Activated CD8-positive, alpha-beta memory T cell treated with anti-CD3 and anti-CD28 coated beads for 1 hour (primary cell): ENCODE data around the gene CDC42EP2.
A peak's percentile ranks its signal among the peaks of the same experiment; 100 is the strongest.

Experiments used
- DNase-seq, 2 donors: peaks; one replicate each; pipeline ENCODE4 v3.0.0-alpha.2; 2020; ENCODE audit warnings: low read depth in 1 of 2; ENCODE audit errors: extremely low read depth in 1 of 2

Gene CDC42EP2

DNA sequence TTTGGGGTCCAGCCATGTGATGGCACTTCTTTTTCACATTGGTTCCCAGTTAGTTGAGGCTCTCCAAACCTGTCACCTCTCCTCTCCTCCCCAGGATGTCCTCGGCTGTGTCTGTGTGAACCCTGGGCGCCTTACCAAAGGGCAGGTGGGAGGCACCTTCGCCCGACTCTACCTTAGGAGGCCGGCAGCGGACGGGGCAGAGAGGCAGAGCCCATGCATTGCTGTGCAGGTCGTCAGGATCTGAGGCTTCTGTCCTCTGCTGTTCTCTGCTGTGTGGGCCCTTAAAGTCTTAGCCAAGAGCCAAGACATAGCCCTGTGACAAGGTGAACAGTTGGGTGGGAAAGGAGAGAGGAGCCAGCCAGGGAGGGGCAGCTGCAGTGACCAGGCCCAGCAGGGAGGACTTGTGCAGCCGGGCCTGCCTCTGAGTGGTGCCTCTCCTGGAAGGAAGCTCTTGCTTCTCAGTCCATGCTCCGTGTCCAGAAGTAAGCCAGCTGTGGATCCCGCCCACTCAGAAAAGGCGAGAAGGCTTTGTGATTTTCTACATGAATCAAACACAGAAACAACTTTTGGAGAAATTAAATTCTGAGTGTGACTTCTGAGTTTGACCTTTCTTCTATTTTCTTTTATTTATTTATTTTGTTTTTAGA is 17.5 kb upstream of the CDC42EP2 start:
- no peak for DNase-seq

DNA sequence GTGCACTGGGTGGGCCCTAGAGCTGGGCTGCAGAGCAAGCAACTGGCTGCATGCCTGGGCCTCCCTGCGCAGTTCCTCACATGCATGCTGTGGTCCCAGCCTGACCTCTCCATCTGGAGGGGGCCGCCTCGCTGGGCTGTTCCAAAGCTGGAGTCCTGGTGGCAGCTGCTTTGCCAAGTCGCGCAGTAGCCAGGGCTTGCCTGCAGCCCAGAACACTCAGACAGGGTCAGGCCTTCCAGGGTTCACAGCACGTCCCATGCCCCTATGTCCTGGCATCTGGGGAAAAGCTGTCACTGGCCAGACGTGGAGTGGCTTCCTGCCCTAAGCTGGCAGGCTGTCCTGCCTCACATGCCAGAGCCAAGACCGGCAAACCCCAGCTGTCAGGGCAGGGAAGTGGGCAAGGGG is 16.5 kb upstream of the CDC42EP2 start:
- no peak for DNase-seq

DNA sequence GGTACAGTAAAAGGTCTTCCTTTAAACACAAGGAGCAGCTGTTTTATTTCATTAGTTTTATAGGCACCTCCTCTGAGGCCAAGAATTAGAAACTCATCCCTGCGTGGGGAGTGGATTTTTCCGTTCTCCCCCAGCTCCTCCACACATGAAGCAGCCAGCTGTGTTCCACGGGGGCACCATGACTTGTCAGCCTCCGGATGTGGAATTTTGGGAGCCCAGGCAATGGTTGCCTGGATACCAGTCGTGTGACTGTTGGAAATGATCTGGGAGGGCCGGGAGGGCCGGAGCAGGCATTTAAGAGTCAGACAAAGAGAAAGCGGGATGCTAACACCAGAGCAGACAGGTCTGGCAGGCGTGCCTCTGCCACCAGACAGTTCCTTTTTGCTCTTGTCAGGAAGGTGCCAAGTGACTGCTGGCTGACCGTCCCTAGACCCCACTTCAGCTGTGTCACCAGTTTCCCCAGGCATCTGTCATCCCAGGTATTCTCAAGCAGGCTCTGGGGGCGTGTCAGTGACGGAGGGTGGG is 15.9 kb upstream of the CDC42EP2 start:
- no peak for DNase-seq

DNA sequence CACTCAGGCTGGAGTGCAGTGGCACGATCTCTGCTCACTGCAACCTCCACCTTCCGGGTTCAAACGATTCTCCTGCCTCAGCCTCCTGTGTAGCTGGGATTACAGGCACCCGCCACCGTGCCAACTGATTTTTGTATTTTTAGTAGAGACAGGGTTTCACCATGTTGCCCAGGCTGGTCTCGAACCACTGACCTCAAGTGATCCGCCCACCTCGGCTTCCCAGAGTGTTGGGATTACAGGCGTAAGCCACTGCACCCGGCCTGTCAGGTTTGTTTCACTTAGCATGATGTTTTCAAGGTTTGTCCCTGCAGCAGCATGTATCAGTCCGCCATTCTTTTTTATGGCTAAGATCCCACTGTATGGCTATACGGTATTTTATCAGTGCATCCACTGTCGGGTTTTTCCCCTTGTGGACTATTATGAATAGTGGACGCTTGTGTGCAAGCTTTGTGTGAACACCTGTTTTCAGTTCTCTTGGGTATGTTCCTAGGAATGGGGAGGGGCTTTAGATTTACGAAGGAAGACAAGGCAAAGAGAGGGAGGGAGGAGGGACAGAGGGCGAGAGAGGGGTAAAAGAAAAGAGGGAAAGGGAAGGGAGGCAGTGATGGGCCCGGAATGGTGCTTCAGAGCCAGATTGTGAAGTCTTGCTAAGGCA is 13.9 kb upstream of the CDC42EP2 start:
- DNase-seq: no peak

DNA sequence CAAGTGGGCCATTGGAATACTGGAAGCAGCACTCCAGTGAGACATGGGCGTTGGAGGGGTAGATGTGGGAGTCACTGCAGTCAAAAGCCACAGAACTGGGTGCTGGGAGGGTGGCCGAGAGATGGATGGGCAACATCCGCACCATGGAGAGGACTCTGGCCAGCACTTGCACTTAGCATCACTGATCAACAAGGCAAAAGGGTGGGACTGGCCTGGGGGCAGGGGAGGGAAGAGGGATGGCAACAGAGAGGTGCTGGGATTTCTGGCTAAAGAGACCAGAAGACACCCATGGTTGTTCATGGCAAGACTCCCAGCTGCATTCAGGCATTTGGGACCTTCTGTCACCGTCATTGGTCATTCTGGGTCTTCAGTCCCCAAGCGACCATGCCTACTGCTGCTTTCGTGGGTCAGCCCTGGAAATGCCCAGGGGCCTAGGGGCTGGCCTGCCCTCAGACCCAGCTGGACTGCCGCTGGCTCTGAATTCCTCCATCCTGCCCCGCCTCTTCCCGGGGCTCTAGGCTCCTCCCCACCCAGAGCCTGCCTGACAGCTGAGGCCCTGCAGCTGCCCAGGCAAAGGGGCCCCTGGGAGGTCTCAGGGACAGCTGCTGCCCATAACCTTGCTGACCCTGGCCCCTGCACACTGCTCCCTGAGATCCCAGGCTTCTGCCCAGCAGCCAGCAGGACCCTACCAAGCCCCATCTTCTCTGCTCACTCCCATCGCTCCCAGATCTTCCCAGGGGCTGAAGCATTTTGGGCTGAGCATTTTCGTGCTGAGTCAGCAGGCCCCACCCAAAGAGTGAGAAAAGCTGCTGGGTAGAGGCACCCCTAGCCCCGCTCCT is 13.0 kb upstream of the CDC42EP2 start:
- no peak for DNase-seq

DNA sequence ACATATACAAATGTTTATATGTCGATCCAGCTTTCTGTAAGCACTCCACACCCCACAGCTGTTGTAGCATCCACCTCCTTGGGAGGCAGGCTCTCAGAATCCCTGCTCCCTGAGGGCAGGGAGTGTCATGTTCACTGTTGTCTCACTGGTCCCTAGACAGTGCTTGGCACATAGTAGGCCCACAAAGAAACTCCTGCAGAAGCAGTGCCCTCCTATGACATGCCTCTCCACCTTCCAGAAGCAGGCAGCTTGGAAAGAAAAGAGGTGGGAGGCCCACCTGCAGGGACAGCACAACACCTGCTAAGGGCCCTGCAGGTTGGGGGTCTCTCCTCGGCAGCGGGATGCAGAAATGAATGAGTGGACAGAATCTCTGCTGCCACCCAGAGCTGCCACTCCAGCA is 11.1 kb upstream of the CDC42EP2 start:
- DNase-seq: no peak

DNA sequence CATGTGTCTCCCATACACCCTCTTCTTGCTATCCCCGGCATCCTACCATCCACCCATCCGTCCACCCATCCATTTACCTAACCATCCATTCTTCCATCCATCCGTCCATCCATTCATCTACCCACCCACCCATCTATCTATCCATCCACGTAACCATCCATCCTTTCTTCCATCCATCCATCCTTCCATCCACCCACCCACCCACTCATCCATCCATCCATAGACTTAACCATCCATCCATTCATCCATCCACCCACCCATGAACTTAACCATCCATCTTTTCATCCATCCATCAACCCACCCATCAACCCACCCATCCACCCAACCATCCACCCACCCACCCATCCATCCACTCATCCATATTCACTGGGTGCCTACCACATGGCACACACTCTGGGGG is 10.6 kb upstream of the CDC42EP2 start:
- DNase-seq: no peak

DNA sequence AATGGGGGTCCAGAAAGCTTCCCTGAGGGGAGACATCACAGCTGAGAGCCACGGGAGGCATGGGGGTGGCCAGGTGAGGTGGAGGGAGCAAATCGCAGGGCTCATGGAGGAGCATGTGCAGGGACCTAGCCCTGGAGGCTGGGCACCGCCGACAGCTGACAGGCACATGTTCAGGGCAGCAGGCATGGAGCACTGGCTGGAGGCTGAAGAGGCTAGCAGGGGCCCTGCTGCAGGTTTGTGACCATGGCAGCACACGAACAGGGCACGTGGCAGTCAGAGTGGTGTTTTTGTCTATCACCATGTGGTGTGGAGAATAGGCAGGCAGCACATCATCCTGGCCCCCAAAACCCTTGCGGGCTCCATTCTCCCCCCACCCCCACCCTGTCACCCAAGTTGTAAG is 10.1 kb upstream of the CDC42EP2 start:
- no peak for DNase-seq

DNA sequence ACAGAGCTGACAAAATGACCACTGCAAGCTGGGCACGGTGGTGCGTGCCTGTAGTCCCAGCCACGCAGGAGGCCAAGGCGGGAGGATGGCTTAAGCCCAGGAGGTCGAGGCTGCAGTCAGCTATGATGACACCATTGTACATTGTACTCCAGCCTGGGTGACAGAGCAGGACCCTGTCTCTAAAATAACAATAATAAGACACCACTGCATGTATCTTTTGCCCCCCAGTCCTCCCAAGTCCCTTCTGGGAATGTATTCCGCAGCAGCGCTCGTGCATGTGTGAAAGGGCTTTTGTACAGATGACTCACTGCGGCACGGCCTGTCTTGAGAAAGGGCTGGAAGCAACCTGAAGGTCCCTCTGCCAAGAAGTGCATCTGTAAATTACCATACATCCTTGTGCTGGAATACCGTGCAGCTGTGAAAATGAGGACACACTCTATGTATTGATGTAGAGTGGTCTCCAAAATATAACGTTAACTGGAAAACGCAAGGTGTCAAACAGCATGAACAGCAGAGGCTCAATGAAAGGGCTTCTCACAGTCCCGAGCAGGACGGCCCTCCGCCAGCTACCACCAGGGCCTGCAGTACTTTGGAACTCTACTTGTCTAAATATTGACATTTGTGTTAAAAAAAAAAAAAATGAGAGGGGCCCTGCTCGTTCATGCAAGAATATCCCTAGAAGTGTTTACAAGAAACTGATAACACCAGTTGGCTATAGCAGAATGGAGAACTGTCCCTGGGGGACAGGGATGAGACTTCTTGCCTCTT is 9.0 kb upstream of the CDC42EP2 start:
- no peak for DNase-seq

DNA sequence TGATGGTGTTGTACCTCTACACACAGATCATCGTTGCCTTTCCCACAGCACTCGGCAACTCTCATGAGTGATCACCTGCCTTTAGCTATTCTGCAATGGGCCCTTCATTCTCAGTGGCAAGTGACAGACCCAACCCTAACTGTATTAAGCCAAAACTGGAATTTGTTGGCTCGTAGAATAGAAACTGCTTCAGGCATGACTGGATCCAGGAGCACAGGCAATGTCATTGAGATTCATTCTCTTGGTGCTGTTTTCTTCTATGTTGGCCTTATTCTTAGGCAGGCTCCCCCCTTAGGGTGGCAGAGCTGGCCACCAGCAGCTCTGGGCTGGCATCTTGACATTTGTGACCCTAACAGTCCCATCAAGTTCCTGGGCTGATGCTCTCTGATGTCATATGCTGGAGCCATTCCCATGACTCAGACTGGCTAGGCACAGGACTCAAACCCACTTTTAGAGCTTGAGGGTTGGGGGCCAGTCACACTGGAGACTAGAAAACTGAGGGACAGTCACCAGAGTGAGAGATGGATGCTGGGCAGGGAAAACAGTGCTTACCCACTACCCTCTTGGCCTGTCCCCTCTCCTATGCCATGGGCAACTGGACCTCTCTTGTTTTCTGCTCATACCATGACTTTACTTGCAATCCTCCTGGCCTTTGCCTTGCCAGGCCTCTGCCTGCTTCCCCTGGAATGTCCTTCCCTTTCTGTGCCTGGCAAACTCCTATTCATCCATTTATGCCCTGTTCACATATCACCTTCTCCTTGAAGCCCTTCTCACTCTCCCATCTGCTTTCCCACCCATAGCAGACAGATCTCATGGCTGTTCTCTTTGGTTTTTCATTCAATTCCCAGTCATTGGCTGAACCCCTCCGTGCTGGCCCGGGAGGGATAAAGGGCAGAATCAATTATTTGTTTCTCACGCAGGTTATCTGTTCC is 7.1 kb upstream of the CDC42EP2 start:
- no peak for DNase-seq

DNA sequence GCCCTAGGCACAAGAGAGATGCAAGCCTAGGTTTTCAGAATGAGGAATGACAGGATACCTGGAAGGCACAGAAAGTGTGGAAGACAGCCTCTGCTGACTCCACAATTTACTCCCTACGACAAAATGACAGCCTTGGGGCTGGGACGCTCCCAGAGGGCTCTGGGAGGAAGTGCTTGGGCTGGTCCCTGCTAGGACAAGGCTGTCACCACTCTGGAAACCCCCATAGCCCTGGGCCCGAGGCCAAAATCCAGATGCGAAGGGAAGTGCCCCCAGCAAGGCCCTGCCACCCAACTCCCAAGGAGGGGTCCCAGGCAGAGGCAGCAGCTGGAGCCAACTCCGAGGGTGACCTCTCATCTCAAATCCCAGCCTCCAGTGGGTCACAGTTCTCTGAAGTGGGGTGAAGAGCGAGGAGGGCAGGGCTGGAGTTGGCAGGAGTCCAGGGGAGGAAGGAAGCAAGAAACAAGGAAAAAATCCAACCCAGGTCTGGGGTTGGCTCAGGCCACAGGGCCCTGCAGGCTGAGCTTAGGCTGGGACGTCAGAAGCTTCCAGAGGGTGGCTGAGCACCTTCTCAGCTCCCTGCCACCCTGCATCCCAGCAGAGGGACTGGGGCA is 6.3 kb upstream of the CDC42EP2 start:
- DNase-seq: no peak

DNA sequence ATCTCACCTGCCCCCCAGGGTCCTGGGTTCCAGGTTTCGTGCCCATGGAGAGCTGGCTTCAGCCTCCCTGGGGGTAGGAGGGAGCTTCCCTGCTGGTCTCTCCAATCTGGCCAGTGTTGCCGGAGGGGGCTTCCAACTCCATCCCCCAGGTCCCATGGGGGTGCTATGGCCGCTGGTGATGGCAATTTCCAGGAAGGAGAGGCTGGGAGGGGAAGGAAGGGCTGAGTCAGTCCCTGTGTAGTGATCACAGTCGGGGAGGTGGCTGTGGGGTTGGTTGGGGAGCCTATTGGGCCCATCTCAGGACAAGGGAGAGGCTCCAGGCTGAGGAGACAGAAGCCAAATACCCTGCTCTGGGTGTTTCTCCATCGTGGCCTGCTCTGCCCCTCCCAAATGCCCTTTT is 5.7 kb upstream of the CDC42EP2 start:
- DNase-seq: no peak

DNA sequence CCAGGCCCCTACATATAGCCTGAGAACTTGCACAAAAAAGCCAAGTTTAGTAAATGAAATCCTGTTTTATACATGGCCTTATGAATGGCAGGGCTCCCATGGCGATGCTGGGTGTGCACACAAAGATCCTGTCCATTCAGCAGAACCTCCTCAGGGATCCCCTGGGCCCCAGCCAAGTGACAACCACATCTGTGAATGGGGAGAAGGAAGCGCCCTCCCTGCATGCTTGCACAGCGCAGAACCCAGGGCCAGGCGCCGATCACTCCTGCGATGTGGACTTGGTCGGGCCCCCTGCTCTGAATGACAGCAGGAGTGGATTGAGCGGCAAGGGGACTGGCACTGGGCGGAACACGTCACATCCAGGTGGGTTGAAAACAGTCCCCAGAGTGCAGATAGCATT is 4.5 kb upstream of the CDC42EP2 start:
- DNase-seq: no peak

DNA sequence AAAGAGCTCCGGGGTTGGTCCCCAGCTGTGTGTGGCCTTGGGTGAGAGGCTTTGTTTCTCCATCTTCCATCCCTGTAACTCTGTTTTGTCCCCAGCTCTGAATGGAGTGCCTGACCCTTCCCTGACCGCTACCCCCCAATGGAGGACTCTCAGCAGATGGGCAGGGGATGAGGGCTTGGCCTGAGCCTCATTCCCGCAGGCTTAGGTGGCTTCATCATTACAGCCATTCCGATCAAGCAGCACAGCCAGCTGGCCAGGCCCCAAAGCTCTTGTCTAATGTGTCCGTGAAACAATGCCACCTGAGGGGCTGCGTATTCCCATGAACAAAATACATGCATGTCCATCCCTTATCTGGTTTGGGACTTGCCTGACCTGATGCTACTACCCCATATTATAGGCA is 3.9 kb upstream of the CDC42EP2 start:
- no peak for DNase-seq

DNA sequence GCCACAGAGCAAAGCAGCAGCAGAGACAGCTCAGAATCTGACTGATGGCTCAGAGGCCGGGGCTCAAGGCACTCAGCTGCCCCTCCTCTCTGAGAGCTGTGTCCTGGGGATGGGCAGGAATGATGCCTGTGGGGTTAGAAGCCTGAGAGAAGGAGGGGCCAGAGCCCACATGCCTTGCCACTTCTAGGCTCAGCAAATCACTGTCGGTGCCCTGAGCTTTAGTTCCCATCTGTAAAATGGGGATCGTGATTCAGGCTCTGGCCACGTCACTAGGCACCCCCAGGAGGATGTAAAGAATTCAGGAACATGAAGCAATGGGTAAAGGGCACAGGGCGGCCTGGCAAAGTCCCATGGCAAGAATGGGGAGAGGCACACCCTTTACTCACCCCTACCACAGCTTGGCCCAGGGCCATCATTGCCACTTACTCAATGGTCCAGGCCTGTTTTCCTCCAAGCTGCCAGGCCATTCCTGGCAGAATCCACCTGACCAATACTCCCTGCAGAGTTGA is 3.4 kb upstream of the CDC42EP2 start:
- no peak for DNase-seq

DNA sequence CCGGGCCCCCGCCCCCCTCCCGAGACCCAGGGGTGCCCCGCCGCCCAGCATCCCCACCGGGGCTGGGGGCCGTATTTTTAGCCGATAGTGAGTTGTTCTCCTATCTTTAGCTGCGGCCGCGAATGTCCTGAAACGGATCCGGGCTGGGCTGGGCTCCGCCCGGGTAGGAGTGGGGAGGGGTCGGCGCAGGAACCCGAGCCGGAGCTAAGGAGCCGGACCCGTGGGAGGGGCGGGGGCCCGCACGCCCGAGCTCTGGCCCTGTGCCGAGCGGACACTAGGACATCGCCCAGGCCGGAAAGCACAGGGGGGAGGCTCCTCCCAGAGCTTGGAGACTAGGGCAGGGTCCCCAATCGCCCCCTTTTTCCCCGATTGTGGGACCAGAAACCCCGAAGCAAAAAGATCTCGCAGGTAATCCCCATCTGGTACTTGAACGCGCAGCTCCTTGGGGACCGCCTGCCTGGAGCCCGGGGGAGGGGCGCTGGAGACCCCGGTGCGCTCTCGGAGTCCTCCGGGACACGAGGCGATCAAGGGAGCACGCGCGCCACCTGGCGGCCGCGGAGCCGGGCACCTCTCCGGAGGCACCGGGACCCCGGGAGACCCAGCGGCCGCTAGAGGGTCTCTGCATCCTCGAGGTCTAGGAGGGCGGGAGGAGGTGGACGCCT is 669 bp downstream of the CDC42EP2 start:
- peak; percentile 54 to 78 for DNase-seq

DNA sequence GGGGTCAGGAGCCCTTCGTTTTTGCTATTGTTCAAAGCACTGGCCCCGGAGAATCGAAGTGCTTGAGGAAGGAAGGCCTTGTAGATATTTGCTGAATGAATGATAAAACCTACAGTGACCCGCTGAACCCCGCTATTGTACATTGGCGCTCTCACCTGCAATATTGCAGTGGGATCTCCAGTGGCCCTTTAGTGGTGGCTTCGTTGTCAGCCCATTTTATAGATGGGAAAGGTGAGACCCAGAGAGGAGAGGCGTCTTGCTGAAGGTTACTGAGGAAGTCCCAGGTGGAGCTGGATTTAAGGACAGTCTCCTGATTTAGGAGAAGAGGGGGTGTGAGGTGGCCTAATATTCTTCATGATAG is 1.2 kb downstream of the CDC42EP2 start:
- DNase-seq: no peak

DNA sequence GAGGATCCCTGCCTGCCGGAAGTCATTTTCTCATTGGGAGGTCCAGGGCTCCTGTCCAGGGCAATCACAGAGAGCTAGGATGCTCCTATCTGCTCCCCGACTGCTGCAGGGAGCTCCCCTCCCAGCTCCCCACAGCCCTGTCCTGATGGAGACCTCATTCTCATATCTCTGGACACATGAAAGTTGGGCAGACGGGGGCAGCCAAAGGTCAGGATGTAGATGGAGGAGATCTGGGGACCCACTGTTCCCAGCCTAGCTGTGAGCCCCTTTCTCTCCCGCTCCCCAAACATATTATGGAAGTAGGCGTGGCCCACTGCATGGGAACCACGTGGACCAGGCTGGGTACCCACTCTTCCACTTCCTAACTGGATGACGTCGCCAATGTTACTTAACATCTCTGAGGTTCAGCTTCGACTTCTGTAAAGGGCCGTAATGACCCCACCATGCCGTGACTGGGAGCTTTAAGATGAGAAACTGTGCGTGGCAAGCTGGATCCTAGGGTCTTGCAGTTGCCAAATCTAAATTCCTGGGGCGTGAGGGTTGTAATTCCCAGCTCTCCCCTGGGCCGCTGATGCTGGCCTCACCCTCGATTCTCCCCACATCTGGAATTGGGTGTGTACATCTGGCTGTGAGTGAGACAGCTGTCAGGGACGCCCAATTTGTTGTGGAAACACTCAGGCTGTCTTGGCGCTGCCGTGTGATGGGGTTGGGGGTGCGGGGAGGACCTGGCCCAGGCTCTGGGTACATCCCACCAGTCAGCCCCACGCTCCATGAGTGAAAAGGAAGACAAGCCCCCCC is 1.8 kb downstream of the CDC42EP2 start:
- DNase-seq: no peak
